Upper lobe of left lung (tissue), 4 donors: Measurements from ENCODE around the gene IL6R.

ENCODE experiments used
- EP300 ChIP-seq, 4 donors: sonication (generic); formaldehyde crosslinking; IDR thresholded peaks; one replicate each; pipeline ENCODE4 v1.5.1; 2017; ENCODE audit warnings: antibody characterized with exemption in 4 of 4, control low read depth in 2 of 4
- POLR2A ChIP-seq, 4 donors: fragments of 450-650 bp; IDR thresholded peaks; one replicate each; pipeline ENCODE4 v1.5.1; 2016 to 2017; ENCODE audit warnings: antibody characterized with exemption in 4 of 4, mild to moderate bottlenecking in 2 of 4
- POLR2AphosphoS5 ChIP-seq, 2 donors: sonication (generic); formaldehyde crosslinking; IDR thresholded peaks; one replicate each; pipeline ENCODE4 v1.5.1; 2017; ENCODE audit warnings: antibody characterized with exemption in 2 of 2
- TF ChIP-seq, protein P1 (sequence below), 6 experiments: fragments of 450-650 bp in 4 of 6; fragments of 200-600 bp in 2 of 6; sonication (generic) in 2 of 6; IDR thresholded peaks; one replicate each; pipeline ENCODE4 v1.5.1; 2016 to 2019; ENCODE audit warnings: antibody characterized with exemption in 6 of 6

DNA sequence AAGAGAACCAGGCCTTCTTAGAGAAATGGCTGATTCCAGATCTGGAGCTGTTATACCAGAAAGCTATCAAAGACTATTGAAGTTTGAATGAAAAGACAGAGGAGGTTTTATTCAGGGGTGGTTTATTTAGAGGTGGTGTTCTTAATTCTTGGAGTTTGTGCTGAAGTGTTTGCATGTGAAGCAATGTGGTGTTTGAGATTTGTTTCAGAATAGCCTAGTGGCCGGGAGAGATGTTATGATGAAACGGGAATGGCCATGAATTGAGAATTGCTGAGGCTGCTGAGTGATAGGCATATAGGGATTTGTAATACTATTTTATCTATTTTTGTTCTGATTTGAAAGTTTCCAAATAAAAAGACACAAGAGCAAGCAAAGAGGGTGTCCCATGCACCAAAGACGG is 107.6 kb downstream of the IL6R start:
- TF ChIP-seq POLR2A (IDR thresholded peaks at IDR 0.05) = no peak
- TF ChIP-seq, protein P1, sequence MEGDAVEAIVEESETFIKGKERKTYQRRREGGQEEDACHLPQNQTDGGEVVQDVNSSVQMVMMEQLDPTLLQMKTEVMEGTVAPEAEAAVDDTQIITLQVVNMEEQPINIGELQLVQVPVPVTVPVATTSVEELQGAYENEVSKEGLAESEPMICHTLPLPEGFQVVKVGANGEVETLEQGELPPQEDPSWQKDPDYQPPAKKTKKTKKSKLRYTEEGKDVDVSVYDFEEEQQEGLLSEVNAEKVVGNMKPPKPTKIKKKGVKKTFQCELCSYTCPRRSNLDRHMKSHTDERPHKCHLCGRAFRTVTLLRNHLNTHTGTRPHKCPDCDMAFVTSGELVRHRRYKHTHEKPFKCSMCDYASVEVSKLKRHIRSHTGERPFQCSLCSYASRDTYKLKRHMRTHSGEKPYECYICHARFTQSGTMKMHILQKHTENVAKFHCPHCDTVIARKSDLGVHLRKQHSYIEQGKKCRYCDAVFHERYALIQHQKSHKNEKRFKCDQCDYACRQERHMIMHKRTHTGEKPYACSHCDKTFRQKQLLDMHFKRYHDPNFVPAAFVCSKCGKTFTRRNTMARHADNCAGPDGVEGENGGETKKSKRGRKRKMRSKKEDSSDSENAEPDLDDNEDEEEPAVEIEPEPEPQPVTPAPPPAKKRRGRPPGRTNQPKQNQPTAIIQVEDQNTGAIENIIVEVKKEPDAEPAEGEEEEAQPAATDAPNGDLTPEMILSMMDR (IDR thresholded peaks at IDR 0.05) = no peak
- no peak for TF ChIP-seq POLR2AphosphoS5 (IDR thresholded peaks at IDR 0.05)
- TF ChIP-seq EP300 (IDR thresholded peaks at IDR 0.05) = no peak
